Measurements from ENCODE around the gene GPX8. TPM values are rescaled to one million over a fixed set of nuclear protein-coding genes. Genes with fewer than 3 reads are reported as not detected.
A peak's percentile ranks its signal among the peaks of the same experiment; 100 is the strongest.

Gene GPX8, protein sequence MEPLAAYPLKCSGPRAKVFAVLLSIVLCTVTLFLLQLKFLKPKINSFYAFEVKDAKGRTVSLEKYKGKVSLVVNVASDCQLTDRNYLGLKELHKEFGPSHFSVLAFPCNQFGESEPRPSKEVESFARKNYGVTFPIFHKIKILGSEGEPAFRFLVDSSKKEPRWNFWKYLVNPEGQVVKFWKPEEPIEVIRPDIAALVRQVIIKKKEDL
- 74.2 and 85.6 TPM in 2 replicates for total RNA-seq

GRCh38 chr5:55159763-55160492, at the start of gene GPX8:
TSS of gene GPX8 (plus strand) at chr5:55160171. CDS start at chr5:55160193, 22 bp downstream.

DNA sequence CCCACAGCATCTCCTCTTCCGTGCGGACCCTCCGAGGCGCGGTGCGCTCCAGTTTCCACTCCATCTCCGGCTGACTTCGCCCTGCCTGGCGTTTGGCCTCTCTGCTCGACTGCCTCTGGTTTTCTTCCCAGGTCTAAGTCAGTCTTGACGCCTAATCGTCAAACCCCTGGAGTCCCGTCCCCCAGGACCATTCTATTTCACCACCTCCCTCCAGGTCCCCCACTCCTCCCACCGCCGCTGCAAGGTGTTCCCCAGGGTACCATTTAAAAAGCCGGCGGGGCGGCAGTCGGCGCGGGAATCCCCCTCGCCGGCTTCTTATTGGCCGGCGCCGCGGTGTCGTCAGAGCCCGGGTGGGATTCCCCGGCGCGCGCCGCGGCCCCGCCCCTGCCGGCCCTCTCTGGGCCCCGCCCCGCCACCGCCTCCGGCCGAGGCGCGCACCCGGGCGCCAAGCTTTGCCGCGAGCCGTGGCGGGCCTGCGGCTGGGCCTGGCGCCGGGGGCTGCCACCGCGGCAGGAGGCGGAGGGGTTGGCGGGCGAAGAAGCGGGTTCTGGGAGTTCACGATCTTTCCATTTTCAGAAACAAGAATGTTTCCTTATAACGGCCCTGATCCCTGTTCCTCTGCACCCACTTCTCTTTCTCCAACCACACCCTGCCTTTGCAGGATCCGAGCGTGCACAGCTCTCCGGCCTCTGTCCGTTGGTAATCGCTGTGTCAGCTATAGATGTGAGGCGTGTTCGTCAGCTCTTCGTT, 13.1 kb downstream of the GPX8 start, which contains the start of gene CDC20B:
CDC20B (minus strand) TSS at position 241 of the 750 bp plus-strand sequence; CDS start at position 64, 177 bp downstream.

Small RNAs within 50 kb of the gene (small RNA-seq; reads per million reads assigned to genes)
- gene MIR449A (0.98 reads per million, percentile 57 among the genes with 10 or more reads in this experiment), gene MIR449B (not detected), gene MIR449C (0.52 reads per million, percentile 31 among the genes with 10 or more reads in this experiment)

Other genes with a start within 250 kb of the GPX8 start
- gene ESM1, start 174.6 kb upstream of the GPX8 start, total RNA-seq: 1.8 and 6.1 TPM in 2 replicates
- gene GZMK, start 135.9 kb upstream of the GPX8 start, total RNA-seq: not detected in 2 replicates
- gene GZMA, start 57.5 kb upstream of the GPX8 start, total RNA-seq: not detected in 2 replicates
- gene CDC20B, start 13.0 kb downstream of the GPX8 start, total RNA-seq: not detected in 2 replicates
- not detected in 2 replicates for gene MCIDAS, start 67.1 kb downstream of the GPX8 start, total RNA-seq
- 0.20 TPM in 1 of 2 replicates, not detected in the other for gene CCNO, start 73.4 kb downstream of the GPX8 start, total RNA-seq
- 33.4 and 37.7 TPM in 2 replicates for gene DHX29, start 147.5 kb downstream of the GPX8 start, total RNA-seq
- 108 and 110 TPM in 2 replicates for gene MTREX, start 147.8 kb downstream of the GPX8 start, total RNA-seq